Kidney epithelial cell (primary cell): ENCODE measurements around the gene SLC6A12. TPM values are rescaled to one million over a fixed set of nuclear protein-coding genes. Genes with fewer than 3 reads are reported as not detected.
"Not testable (repeated sequence)": the region's sequence is repeated elsewhere in the genome, so short reads cannot be mapped to it uniquely, and the experiment has no call there.

Experiments
- DNase-seq: peaks from one replicate; pipeline ENCODE4 v3.0.0-alpha.2; 2010; ENCODE audit warnings: low read depth
- H3K27me3 ChIP-seq: 2 replicates; pipeline ENCODE4 v1.6.0; 2011; ENCODE audit warnings: low read length; ENCODE audit not compliant: control insufficient read depth, insufficient read depth
- H3K36me3 ChIP-seq: 2 replicates; pipeline ENCODE4 v1.5.1; 2011; ENCODE audit warnings: low read length; ENCODE audit not compliant: control insufficient read depth, insufficient read depth
- H3K4me3 ChIP-seq: 2 replicates; pipeline ENCODE4 v1.5.1; 2011; ENCODE audit warnings: low read depth, mild to moderate bottlenecking, control low read depth, low read length
- CTCF ChIP-seq: IDR thresholded peaks from 2 replicates; pipeline ENCODE4 v1.5.1; 2011; ENCODE audit warnings: mild to moderate bottlenecking, moderate library complexity, low read length, control low read depth, inconsistent platforms; ENCODE audit not compliant: insufficient read depth, poor library complexity, severe bottlenecking
- total RNA-seq: library from RNA; depleted of rRNA; stranded (reverse); fragments of >200 nt; gene quantifications from 2 replicates; pipeline ENCODE4 v1.2.3, GENCODE V29; 2015

The SLC6A12 gene
- total RNA-seq, 1 donor from 2014 or later, result not detected

GRCh38 chr12:194276-194675 is 19.7 kb downstream of the SLC6A12 start:
- TF ChIP-seq CTCF, result no peak
- no peaks in the 10 kb centered on the region for H3K36me3 ChIP-seq

GRCh38 chr12:193261-193660 is 20.7 kb downstream of the SLC6A12 start:
- Histone ChIP-seq H3K27me3 (peaks cover 38% of the 10 kb centered on the region), H3K4me3 (no peak overlapping the region), H3K36me3 (no peaks in the 10 kb centered on the region)
- no peak for DNase-seq
- TF ChIP-seq CTCF, result no peak

More at GRCh38 chr12:194276-194675, 19.7 kb downstream of the SLC6A12 start:
- H3K27me3 ChIP-seq, result peaks cover 31% of the 10 kb centered on the region
- H3K4me3 ChIP-seq, result no peak overlapping the region
- no peak for DNase-seq

- Histone ChIP-seq H3K27me3 (peaks cover 35% of the 10 kb centered on the region), H3K36me3 (no peaks in the 10 kb centered on the region), H3K4me3 (no peak overlapping the region)
- no peak for DNase-seq
- no peak for TF ChIP-seq CTCF
Observed at GRCh38 chr12:191541-191940, 22.4 kb downstream of the SLC6A12 start.

DNA sequence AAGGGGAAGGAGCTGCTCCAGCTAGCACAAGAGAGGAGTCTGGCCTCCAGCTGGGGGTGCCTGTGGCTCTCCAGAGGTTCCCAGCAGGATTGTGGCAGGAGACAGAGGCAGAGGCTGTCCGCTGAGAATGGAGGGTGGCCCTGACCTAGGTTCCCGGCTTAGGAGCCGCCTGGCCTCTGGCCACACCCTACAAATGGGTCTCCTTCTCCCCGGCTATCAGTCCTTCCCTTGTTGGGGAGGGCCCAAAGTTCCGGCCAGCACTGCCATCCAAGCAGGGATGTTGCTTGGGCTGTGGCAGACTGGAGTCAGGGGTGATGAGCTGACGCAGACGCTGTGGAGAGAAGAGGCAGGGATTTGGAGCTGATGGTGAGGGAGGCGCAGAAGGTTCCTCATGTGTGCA is 23.1 kb downstream of the SLC6A12 start:
- no peak overlapping the region for H3K4me3 ChIP-seq
- peaks cover 35% of the 10 kb centered on the region for H3K27me3 ChIP-seq
- TF ChIP-seq CTCF, result no peak
- no peaks in the 10 kb centered on the region for H3K36me3 ChIP-seq
- DNase-seq, result no peak

DNA sequence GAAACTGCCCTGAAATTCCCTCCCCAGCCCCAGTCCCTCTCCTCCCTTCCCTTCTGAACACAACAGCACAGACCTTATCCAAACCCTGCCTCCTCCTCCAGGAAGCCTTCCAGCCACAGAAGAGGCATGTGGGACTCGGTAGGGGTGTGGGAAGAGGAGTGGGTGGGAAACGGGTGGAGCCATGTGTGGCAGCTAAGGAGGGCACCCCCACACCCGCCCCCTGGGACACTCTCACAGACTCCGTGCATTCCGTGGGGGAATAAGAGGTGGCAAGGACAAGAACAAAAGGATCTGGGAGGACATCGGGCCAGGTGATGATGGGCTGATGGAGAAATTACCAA is 24.4 kb downstream of the SLC6A12 start:
- H3K4me3 ChIP-seq, result no peak overlapping the region
- H3K36me3 ChIP-seq, result no peaks in the 10 kb centered on the region
- no peak for DNase-seq
- peaks cover 26% of the 10 kb centered on the region for H3K27me3 ChIP-seq
- no peak for TF ChIP-seq CTCF

DNA sequence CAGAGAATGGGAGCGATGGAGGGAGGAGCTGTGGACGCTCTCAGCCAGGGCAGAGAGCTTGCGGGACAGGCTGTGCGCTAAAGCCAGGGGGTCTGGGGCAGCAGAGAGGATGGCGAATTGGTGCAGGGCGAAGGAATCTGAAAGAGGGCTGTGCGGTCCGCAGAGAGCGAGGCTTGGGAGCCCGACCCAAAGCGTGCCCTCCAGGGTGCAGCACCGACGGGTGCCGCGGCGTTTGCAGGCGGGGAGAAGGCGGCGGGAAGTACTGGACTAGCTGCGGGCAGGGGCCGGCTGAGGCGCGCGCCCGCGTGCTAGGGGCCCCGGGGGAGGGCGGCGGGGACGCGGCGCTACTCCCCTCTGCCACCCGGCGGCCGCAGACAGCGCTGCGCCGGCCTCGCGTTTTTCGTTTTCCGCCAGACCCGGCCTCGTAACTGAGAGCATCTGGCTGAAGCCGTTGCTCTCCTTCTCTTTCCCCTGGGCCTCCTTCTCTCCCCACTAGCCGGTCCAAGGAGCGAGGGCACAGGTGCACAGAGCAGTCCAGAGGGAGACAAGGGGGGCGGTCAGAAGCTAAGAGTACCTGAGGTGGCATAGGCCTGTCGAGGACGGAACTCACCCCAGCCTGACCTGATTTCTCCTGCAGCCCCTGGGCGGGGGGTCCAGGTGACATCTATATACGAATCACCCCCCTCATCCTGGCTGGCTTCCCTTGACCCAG is 24.9 kb downstream of the SLC6A12 start:
- DNase-seq, result no peak
- peak; percentile 53 for TF ChIP-seq CTCF
- no peaks in the 10 kb centered on the region for H3K36me3 ChIP-seq

GRCh38 chr12:187986-188909 is 25.7 kb downstream of the SLC6A12 start:
- H3K36me3 ChIP-seq, DNase-seq: not testable (repeated sequence)
- Histone ChIP-seq H3K4me3 (peak overlapping the region; percentile 38), H3K27me3 (peaks cover 22% of the 10 kb centered on the region)

More for the DNA sequence above, 24.9 kb downstream of the SLC6A12 start:
- peaks cover 23% of the 10 kb centered on the region for H3K27me3 ChIP-seq
- peak overlapping the region; percentile 38 for H3K4me3 ChIP-seq
